ENCODE results near the gene DDX10. TPM values are rescaled to one million over a fixed set of nuclear protein-coding genes. Genes with fewer than 3 reads are reported as not detected.

Gene DDX10
- total and polyA plus RNA-seq, 10 donors = 17.5 to 39.3 (median 23.0) TPM

GRCh38 chr11:108851781-108852180, 186.9 kb downstream of the DDX10 start:
- no peak overlapping the region for H3K27ac ChIP-seq
- H3K9me3 ChIP-seq = no peaks in the 10 kb centered on the region
- peaks cover 5 to 30% (median 19%) of the 10 kb centered on the region in 6 donors for H3K4me1 ChIP-seq
- TF ChIP-seq POLR2A (IDR thresholded peaks at IDR 0.05) (no peak), POLR2AphosphoS5 (IDR thresholded peaks at IDR 0.05) (no peak)
- TF ChIP-seq, protein P1, sequence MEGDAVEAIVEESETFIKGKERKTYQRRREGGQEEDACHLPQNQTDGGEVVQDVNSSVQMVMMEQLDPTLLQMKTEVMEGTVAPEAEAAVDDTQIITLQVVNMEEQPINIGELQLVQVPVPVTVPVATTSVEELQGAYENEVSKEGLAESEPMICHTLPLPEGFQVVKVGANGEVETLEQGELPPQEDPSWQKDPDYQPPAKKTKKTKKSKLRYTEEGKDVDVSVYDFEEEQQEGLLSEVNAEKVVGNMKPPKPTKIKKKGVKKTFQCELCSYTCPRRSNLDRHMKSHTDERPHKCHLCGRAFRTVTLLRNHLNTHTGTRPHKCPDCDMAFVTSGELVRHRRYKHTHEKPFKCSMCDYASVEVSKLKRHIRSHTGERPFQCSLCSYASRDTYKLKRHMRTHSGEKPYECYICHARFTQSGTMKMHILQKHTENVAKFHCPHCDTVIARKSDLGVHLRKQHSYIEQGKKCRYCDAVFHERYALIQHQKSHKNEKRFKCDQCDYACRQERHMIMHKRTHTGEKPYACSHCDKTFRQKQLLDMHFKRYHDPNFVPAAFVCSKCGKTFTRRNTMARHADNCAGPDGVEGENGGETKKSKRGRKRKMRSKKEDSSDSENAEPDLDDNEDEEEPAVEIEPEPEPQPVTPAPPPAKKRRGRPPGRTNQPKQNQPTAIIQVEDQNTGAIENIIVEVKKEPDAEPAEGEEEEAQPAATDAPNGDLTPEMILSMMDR (IDR thresholded peaks at IDR 0.05 in 8 of 11, conservative IDR thresholded peaks at IDR 0.05 in 3 of 11) = no peak
- H3K27me3 ChIP-seq (replicated peaks in 1 of 7) = no peaks in the 10 kb centered on the region
- intact Hi-C loops (cut with DNase I; ENCODE audit: low total_unique reads) = no loop called here
- DNase-seq = no peak
- peaks cover 0 to 4% (median 0%) of the 10 kb centered on the region in 6 donors for H3K36me3 ChIP-seq
- H3K4me3 ChIP-seq = no peak overlapping the region

- 81 to 93% (median 90%) methylated on average over 1 of the region's 1 CpG for WGBS, 5 donors
- no peak overlapping the region for H3K4me3 ChIP-seq
- H3K9me3 ChIP-seq = no peaks in the 10 kb centered on the region
- TF ChIP-seq POLR2AphosphoS5 (IDR thresholded peaks at IDR 0.05) (no peak), POLR2A (IDR thresholded peaks at IDR 0.05) (no peak)
- TF ChIP-seq, protein P1 (IDR thresholded peaks at IDR 0.05 in 8 of 11, conservative IDR thresholded peaks at IDR 0.05 in 3 of 11) = no peak
- H3K27ac ChIP-seq = no peak overlapping the region
- H3K36me3 ChIP-seq = peaks cover 0 to 4% (median 0%) of the 10 kb centered on the region in 6 donors
- intact Hi-C loops (cut with DNase I; ENCODE audit: low total_unique reads) = no loop called here
- DNase-seq = no peak
- no peaks in the 10 kb centered on the region for H3K27me3 ChIP-seq (replicated peaks in 1 of 7)
- H3K4me1 ChIP-seq = peaks cover 5 to 30% (median 19%) of the 10 kb centered on the region in 6 donors
These were observed 187.8 kb downstream of the DDX10 start for GRCh38 chr11:108852701-108853100.

DNA sequence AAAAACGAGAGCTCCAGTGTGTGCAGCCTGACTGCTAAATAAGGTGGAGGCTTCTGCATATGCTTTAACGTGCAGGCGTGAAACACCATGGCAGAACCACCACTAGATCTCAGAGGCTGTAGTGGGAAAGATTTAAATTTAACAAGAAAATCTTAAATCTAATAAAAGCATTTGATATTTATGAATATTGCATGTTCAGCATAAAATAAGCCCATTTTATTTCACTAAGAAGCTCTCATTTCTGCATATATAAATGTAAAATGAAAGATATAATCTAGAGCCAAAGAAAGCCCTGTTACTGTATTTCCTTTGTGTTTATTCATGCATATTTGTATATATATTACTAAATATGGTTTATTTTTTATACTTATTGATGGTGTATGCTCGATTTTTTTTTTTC, 188.3 kb downstream of the DDX10 start:
- DNase-seq = no peak
- Histone ChIP-seq H3K9me3 (no peaks in the 10 kb centered on the region), H3K27me3 (replicated peaks in 1 of 7) (no peaks in the 10 kb centered on the region), H3K36me3 (peaks cover 0 to 4% (median 0%) of the 10 kb centered on the region in 6 donors), H3K27ac (peak overlapping the region in 3 of 8 donors; percentile 71 to 77 (median 72)), H3K4me1 (peaks cover 5 to 30% (median 19%) of the 10 kb centered on the region in 6 donors), H3K4me3 (no peak overlapping the region)
- intact Hi-C loops (cut with DNase I; ENCODE audit: low total_unique reads) = no loop called here
- WGBS, 5 donors = 86 to 90% (median 87%) methylated on average over 4 of the region's 4 CpGs
- TF ChIP-seq POLR2AphosphoS5 (IDR thresholded peaks at IDR 0.05) = no peak
- TF ChIP-seq, protein P1 (IDR thresholded peaks at IDR 0.05 in 8 of 11, conservative IDR thresholded peaks at IDR 0.05 in 3 of 11) = no peak
- TF ChIP-seq POLR2A (IDR thresholded peaks at IDR 0.05) = no peak

GRCh38 chr11:108853864-108854263, 189.0 kb downstream of the DDX10 start:
- H3K4me3 ChIP-seq = peak overlapping the region in 2 of 8 donors; percentile 29 to 51

More at GRCh38 chr11:108853864-108854263, 189.0 kb downstream of the DDX10 start:
- no peaks in the 10 kb centered on the region for H3K27me3 ChIP-seq (replicated peaks in 1 of 7)
- no peak for DNase-seq
- TF ChIP-seq, protein P1 (IDR thresholded peaks at IDR 0.05 in 8 of 11, conservative IDR thresholded peaks at IDR 0.05 in 3 of 11) = no peak
- no peak for TF ChIP-seq POLR2AphosphoS5 (IDR thresholded peaks at IDR 0.05)
- no peak for TF ChIP-seq POLR2A (IDR thresholded peaks at IDR 0.05)
- intact Hi-C loops (cut with DNase I; ENCODE audit: low total_unique reads) = no loop called here
- peak overlapping the region in 7 of 8 donors; percentile 50 to 77 (median 71) for H3K27ac ChIP-seq
- 19 to 51% (median 40%) methylated on average over 1 of the region's 1 CpG for WGBS, 5 donors
- peaks cover 5 to 30% (median 19%) of the 10 kb centered on the region in 6 donors for H3K4me1 ChIP-seq
- peaks cover 0 to 4% (median 0%) of the 10 kb centered on the region in 6 donors for H3K36me3 ChIP-seq
- no peaks in the 10 kb centered on the region for H3K9me3 ChIP-seq

All from spleen (tissue), 11 donors.